Osteoblast (primary cell): ENCODE results near the gene RANBP17. TPM values are rescaled to one million over a fixed set of nuclear protein-coding genes. Genes with fewer than 3 reads are reported as not detected.
"Not testable (repeated sequence)": the region's sequence is repeated elsewhere in the genome, so short reads cannot be mapped to it uniquely, and the experiment has no call there.

Experiments
- DNase-seq: peaks from one replicate; pipeline ENCODE4 v3.0.0; 2011; ENCODE audit warnings: low spot score, mixed read lengths; ENCODE audit not compliant: insufficient read length; ENCODE audit errors: missing footprints
- H2AFZ ChIP-seq: 2 replicates; pipeline ENCODE4 v1.6.0; 2011; ENCODE audit warnings: mild to moderate bottlenecking, low read length
- H3K27ac ChIP-seq: 2 replicates; pipeline ENCODE4 v1.5.1; 2011; ENCODE audit warnings: mild to moderate bottlenecking, low read depth, low read length, moderate library complexity
- H3K27me3 ChIP-seq: 2 replicates; pipeline ENCODE4 v1.6.0; 2012; ENCODE audit warnings: mild to moderate bottlenecking, control low read depth, inconsistent platforms, low read length, moderate library complexity; ENCODE audit not compliant: insufficient read depth
- H3K36me3 ChIP-seq: 2 replicates; pipeline ENCODE4 v1.5.1; 2011; ENCODE audit warnings: mild to moderate bottlenecking, low read length, control low read depth, moderate library complexity; ENCODE audit not compliant: insufficient read depth
- H3K4me1 ChIP-seq: 2 replicates; pipeline ENCODE4 v1.5.1; 2011; ENCODE audit warnings: mild to moderate bottlenecking, low read length, control low read depth, moderate library complexity; ENCODE audit not compliant: insufficient read depth
- H3K4me2 ChIP-seq: 2 replicates; pipeline ENCODE4 v1.6.0; 2011; ENCODE audit warnings: mild to moderate bottlenecking, low read length; ENCODE audit not compliant: insufficient read depth
- H3K4me3 ChIP-seq: fragments of 200-600 bp; sonication (generic); 3 replicates; pipeline ENCODE4 v1.5.1; 2012; ENCODE audit warnings: mild to moderate bottlenecking, low read length, inconsistent platforms; ENCODE audit not compliant: insufficient read depth
- H3K79me2 ChIP-seq: 2 replicates; pipeline ENCODE4 v1.6.0; 2012; ENCODE audit warnings: mild to moderate bottlenecking, low read length, control low read depth, inconsistent platforms; ENCODE audit not compliant: insufficient read depth
- H3K9me3 ChIP-seq: 2 replicates; pipeline ENCODE4 v1.5.1; 2011; ENCODE audit warnings: low read depth, low read length, control low read depth
- H4K20me1 ChIP-seq: 2 replicates; pipeline ENCODE4 v1.6.0; 2012; ENCODE audit warnings: mild to moderate bottlenecking, low read length, control low read depth; ENCODE audit not compliant: insufficient read depth
- total RNA-seq: library from RNA; depleted of rRNA; stranded (reverse); fragments of >200 nt; gene quantifications from 2 replicates; pipeline ENCODE4 v1.2.3, GENCODE V29; 2012
- TF ChIP-seq, protein P1 (sequence below): IDR thresholded peaks from 2 replicates; pipeline ENCODE4 v1.5.1; 2011; ENCODE audit warnings: mild to moderate bottlenecking, low read depth, low read length, moderate library complexity; ENCODE audit errors: extremely low read depth

RANBP17 gene
- total RNA-seq, 1 donor, result 4.0 TPM

DNA sequence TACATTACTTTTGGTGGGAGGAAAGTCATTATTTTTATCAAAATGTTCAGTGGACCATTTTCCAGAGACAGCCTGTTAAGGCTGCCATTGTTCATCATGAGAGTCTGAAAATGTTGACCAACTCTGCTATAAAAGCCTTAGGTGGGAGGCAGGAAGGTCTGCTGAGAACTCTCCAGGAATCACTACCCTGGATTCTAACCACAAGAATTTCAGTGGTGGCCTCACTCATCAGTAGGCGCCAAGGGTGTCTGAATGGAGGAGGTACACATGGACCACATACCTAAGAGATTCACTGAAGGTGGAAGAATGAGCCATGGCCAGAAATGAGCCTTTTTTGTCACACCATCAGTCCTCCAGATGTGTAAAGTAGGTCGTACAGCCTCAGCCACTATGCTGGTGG, 426.2 kb downstream of the RANBP17 start:
- H3K9me3 ChIP-seq, result no peaks in the 10 kb centered on the region
- no peaks in the 10 kb centered on the region for H3K4me1 ChIP-seq
- H3K27me3 ChIP-seq, result no peaks in the 10 kb centered on the region
- no peak for DNase-seq
- H3K79me2 ChIP-seq, result no peaks in the 10 kb centered on the region
- no peak overlapping the region for H3K4me3 ChIP-seq
- TF ChIP-seq, protein P1, sequence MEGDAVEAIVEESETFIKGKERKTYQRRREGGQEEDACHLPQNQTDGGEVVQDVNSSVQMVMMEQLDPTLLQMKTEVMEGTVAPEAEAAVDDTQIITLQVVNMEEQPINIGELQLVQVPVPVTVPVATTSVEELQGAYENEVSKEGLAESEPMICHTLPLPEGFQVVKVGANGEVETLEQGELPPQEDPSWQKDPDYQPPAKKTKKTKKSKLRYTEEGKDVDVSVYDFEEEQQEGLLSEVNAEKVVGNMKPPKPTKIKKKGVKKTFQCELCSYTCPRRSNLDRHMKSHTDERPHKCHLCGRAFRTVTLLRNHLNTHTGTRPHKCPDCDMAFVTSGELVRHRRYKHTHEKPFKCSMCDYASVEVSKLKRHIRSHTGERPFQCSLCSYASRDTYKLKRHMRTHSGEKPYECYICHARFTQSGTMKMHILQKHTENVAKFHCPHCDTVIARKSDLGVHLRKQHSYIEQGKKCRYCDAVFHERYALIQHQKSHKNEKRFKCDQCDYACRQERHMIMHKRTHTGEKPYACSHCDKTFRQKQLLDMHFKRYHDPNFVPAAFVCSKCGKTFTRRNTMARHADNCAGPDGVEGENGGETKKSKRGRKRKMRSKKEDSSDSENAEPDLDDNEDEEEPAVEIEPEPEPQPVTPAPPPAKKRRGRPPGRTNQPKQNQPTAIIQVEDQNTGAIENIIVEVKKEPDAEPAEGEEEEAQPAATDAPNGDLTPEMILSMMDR, result no peak
- H3K27ac ChIP-seq, result no peak overlapping the region
- H2AFZ ChIP-seq, result no peak overlapping the region
- no peak overlapping the region for H3K4me2 ChIP-seq
- H3K36me3 ChIP-seq, result no peaks in the 10 kb centered on the region
- H4K20me1 ChIP-seq, result no peaks in the 10 kb centered on the region

DNA sequence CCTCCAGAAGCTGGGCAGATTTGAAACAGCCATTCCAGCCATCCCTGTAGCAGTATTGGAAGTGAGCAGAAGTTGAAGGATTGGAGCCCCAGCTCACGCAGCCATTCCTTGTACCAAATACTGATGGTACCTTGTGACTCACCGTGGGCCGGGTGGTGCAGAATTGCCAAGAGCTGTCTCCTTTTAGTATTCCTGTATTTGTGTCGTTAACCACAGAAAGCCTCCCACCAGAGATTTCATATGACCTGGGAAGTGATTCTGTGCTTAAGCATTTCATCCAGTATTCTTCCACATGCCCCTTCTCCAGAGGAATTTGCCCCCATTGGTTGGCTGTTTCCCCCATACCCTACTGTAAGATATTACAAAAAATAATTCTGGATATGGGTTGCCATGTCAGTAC, 429.6 kb downstream of the RANBP17 start:
- Histone ChIP-seq H3K9me3 (no peaks in the 10 kb centered on the region), H3K36me3 (no peaks in the 10 kb centered on the region), H3K27me3 (no peaks in the 10 kb centered on the region), H3K4me3 (no peak overlapping the region), H3K4me2 (no peak overlapping the region), H3K79me2 (no peaks in the 10 kb centered on the region), H3K4me1 (peaks cover 3% of the 10 kb centered on the region), H4K20me1 (no peaks in the 10 kb centered on the region), H2AFZ (no peak overlapping the region), H3K27ac (no peak overlapping the region)
- TF ChIP-seq, protein P1, result no peak
- DNase-seq, result no peak

DNA sequence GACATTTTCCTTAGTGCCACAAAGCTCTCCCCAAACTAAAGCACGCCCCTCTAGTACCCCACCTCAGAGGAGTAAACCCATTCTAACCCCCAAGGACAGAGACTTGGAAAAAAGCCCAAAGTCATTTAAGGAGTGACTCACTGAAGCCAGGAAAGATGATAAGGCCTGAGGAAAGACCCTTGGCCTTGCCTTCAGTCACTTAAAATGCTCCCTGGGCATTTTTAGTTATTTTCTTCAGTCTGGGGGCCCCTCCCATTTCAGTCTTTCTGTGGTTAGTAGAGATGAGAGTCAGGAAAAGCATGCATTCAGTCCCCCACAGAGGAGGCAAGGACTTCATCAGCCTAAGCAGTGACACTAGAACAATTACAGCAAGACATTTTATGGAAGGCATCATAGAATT, 433.5 kb downstream of the RANBP17 start:
- no peak for DNase-seq
- no peak overlapping the region for H3K4me2 ChIP-seq

DNA sequence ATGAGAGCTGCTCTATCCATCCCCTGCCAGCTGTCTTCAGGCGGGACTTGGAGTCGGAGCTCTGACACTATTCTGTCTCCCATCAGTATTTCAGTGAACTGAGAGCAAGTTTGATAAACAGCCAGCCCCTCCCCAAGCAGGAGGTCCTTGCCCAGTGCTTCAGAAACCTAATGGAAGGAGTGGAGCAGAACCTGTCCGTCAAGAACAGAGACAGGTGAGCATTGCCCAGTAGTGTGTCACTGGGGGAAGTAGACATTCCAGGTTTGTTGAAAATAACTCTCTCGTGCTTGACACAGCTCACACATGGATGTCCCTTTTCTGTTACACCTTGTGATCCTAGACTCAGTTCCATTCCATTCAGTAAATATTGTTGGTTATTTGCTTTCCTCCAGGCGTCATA, 434.0 kb downstream of the RANBP17 start:
- DNase-seq, result no peak
- TF ChIP-seq, protein P1, result no peak
- Histone ChIP-seq H3K4me1 (peaks cover 3% of the 10 kb centered on the region), H3K79me2 (no peaks in the 10 kb centered on the region), H3K27me3 (no peaks in the 10 kb centered on the region), H4K20me1 (no peaks in the 10 kb centered on the region), H2AFZ (no peak overlapping the region), H3K27ac (no peak overlapping the region), H3K36me3 (no peaks in the 10 kb centered on the region), H3K9me3 (no peaks in the 10 kb centered on the region), H3K4me3 (no peak overlapping the region), H3K4me2 (no peak overlapping the region)

More for the DNA sequence above, 433.5 kb downstream of the RANBP17 start:
- Histone ChIP-seq H3K79me2 (no peaks in the 10 kb centered on the region), H3K36me3 (no peaks in the 10 kb centered on the region), H2AFZ (no peak overlapping the region), H3K27me3 (no peaks in the 10 kb centered on the region), H3K27ac (no peak overlapping the region), H3K9me3 (no peaks in the 10 kb centered on the region), H3K4me3 (no peak overlapping the region), H4K20me1 (no peaks in the 10 kb centered on the region), H3K4me1 (peaks cover 3% of the 10 kb centered on the region)
- TF ChIP-seq, protein P1, result no peak

DNA sequence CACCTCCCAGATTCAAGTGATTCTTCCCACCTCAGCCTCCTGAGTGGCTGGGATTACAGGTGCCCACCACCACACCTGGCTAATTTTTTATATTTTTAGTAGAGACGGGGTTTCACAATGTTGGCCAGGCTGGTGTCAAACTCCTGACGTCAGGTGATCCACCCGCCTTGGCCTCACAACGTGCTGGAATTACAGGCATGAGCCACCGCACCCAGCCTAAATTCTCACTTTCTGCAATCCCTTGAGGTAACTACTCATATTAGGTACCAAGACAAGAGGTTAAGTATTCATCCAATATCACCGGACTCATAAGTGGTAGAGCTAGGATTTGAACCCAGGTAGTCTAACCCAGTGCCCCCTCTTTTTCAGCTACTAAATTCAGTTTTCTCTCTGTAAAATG, 436.1 kb downstream of the RANBP17 start:
- not testable (repeated sequence) for H3K27ac ChIP-seq, H3K79me2 ChIP-seq, H2AFZ ChIP-seq, H3K4me1 ChIP-seq, H3K27me3 ChIP-seq, H4K20me1 ChIP-seq, H3K4me3 ChIP-seq, H3K9me3 ChIP-seq, DNase-seq, H3K4me2 ChIP-seq, H3K36me3 ChIP-seq
